HUDEP-2 (cell line): ENCODE measurements around the gene BNC2.

ENCODE experiments used
- DNase-seq, 76 experiments: peaks; one replicate each; lab custom pipeline; 2025; ENCODE audit not compliant: unreplicated experiment in 76 of 76; lab: John Stamatoyannopoulos, UW

The BNC2 gene

GRCh38 chr9:16680975-16681651 lies 189.4 kb downstream of the BNC2 start:
- DNase-seq = no peak

GRCh38 chr9:16680541-16680940 lies 189.9 kb downstream of the BNC2 start:
- DNase-seq = no peak

GRCh38 chr9:16679327-16679821 lies 191.1 kb downstream of the BNC2 start:
- no peak for DNase-seq

GRCh38 chr9:16676519-16676918 lies 194.0 kb downstream of the BNC2 start:
- DNase-seq = no peak

DNA sequence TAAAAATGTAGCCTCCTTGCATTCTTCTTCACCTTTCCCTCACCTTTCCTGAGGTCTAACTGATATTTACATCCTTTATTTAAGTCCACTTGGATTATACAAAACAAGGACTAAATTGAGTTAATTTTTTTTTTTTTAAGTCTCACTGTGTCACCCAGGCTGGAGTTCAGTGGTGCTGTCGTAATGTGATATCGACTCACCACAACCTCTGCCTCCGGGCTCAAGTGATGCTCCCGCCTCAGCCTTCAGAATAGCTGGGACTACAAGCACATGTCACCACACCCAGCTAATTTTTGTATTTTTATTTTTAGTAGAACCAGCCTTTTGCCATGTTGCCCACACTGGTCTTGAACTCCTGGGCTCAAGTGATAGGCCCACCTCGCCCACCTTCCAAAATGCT lies 195.3 kb downstream of the BNC2 start:
- no peak for DNase-seq

DNA sequence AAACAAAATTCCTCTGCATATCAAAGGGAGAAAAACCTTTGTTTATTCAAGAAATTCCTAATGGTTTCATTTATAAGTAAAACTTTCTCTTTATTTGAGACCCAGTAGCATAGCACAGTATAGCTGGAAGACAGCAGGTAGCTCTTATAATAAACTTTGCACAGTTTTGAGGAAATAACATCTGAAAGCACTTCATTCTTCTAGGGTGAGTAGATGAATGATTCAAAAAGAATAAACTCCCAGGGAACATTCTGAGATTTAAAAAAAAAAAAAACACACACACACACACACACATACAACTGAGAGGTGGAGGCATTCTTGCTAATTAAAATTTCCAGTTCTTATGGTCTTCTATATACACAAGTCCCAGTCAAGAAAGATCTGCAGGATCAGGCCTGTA lies 197.3 kb downstream of the BNC2 start:
- DNase-seq = no peak

DNA sequence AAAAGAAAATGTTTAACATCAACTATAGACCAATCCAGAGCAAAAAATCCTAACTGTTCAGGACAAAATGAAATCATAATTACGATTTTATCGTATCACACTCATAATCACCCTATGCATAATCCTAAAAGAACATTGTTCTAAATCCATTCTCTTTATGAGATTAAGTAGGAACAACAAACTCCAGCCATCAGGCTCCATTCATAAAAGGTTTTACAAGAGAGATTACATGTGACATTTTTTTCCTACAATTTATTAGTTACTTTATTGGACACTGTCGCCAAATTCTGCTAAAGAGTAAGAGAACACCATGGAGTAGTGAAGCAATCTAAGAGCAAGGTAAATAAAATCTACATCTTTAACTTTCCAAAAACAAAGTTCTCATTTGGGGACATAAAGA lies 198.0 kb downstream of the BNC2 start:
- DNase-seq = no peak

- DNase-seq = no peak
Observed at GRCh38 chr9:16671591-16672137, 198.8 kb downstream of the BNC2 start.

DNA sequence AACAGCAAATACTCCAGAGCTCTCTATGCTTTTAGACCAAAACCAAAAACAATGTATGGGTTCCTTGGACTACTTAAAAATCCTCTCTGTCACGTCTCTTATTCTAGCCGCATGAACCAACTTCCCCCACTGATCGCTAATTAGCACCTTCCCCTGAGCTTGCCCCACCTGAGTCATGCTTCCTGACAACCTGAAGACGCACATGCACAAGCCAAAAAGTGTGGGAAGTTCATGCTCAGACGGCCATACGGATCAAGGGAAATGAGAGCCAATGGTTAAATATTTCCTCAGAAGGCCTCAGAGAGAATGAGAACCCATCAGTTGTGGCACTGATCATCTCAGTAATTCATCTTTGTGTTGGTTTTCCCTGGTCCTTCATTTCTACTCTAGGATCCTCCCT lies 199.7 kb downstream of the BNC2 start:
- no peak for DNase-seq

DNA sequence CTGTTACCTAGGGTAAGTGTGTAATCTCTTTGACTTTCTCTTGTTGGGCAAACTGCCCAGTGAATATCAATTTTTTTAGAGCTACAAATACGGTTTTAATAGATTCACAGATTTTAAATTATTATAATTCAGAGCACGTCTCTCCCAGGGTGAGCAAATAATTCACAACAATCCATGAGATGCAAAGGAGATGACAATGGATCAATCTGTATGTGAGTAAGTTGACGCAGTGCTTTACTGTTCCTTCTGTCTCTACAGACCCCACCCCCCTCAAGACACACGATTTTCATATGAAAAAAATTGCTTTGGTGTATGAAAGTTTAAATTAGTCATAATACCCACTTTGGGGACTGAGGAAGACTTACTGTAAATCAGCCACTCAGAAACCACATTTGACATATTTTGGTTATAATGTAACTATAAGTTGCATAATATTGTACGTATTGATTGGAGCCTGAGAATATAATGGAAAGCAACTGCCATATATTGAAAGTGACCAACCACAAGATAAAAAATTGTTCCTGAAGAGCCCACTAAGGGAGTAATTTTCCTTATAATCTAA lies 201.7 kb downstream of the BNC2 start:
- no peak for DNase-seq

GRCh38 chr9:16664211-16664610 lies 206.3 kb downstream of the BNC2 start:
- no peak for DNase-seq

DNA sequence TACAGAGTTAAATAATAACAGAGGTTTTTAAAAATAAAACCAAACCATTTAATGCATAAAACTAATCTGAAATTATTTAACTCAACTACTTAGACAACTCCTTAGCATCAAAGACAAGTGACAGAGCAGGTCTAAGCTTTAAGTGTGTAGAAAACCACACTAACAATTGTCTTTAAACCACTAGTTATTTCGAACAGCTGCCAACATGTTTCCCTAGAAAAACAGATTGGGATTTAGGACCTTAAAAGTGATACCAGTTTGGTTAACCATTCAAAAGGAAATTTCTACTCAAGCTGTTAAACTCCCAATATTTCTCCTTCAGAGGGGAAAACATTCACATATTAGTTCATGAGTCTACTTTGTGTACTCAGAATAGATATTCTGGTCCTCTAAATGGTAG lies 208.7 kb downstream of the BNC2 start:
- no peak for DNase-seq

DNA sequence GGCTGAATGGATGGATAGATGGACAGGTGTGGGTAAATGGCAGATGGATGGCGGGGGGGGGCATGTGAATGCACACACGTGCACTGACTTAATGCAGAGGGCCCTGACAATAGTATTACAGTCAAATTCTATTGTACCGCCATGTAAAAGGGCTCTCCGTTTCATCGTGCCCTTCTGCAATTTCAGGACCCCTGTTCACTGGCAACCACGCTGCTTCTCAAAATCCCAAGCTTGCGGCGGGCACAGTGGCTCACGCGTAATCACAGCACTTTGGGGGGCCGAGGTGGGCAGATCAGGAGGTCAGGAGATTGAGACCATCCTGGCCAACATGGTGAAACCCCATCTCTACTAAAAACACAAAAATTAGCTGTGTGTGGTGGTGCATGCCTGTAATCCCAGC lies 211.4 kb downstream of the BNC2 start:
- no peak for DNase-seq

DNA sequence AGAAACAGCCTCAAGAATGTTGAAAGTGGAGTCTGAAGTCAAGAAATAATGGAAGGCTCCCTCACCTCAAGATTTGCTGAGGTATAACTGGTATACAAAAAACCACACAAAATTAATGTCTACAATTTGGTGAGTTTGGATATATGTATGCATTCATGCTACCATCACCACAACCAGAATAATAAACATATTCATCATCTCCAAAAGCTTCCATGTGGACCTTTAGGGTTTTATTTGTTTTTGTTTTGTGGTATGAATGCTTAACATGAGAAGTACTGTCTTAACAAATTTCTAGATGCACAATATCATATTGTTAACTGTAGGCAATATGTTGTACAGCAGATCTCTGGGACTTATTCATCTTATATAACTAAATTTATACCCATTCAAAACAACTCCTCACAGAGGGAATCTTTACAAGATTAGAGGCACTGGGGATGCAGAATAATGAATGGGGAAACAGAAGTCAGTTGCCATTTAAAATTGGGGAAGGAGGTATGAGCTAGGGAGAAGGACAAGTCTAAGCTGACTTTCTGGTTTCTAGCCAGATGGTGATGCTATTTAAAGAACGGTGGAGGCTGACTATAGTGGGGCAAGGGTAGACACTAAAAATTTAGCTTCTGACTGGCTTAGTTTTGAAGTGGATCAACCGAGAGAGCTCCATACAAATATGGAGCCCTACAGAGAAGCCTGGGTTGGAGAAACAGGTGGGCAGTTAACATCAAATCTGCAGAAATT lies 213.9 kb downstream of the BNC2 start:
- DNase-seq = no peak

DNA sequence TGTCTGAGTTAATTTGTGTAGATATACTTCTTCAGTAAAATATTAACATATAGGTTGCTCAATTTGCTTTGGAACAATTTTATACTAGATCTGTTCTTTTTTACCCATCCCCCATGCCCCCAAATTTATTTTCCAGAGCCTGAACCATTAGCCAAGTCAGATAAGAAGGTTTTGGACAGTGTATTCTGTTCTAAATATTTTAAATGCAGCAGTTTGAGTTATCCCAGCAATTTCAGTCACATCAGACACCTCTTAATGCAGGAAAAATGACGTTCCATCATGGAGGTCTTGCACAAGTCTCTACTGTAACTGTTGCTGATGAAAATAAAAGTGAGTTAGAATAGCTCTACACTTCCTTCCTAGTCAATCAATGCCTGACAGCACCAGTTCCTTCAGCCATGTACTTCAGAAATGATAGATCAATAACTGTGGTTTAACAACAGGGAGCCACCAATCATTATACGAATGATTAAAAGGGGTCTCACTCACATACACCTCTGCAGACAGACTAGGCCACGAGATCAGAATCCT lies 215.8 kb downstream of the BNC2 start:
- no peak for DNase-seq

GRCh38 chr9:16653491-16654399 lies 216.7 kb downstream of the BNC2 start:
- no peak for DNase-seq

- DNase-seq = no peak
Observed at GRCh38 chr9:16652582-16652981, 217.9 kb downstream of the BNC2 start.

DNA sequence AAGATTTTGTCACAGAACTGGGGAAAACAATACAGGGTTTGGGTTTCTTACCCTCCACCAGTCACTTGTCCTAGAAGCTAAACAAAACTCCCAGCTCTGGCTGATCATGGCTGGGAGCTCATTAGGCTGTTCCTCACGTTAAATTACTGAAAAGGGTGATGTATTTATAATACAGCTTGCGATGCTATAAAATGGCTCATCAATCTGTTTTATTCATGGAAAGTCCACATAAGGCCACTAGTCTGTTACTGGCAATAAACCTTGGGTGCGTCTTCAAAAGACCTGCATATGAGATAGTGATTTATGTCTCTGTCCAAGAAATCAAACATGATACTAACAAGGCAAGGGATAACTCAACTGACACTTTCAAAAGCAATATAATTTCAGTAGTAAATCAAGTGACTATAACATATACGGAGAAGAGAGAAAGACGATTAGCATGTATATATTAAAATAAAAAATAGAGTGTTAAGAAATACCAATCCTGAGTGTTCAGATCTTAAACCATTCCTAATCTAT lies 219.0 kb downstream of the BNC2 start:
- no peak for DNase-seq

GRCh38 chr9:16645970-16646369 lies 224.5 kb downstream of the BNC2 start:
- DNase-seq = no peak

DNA sequence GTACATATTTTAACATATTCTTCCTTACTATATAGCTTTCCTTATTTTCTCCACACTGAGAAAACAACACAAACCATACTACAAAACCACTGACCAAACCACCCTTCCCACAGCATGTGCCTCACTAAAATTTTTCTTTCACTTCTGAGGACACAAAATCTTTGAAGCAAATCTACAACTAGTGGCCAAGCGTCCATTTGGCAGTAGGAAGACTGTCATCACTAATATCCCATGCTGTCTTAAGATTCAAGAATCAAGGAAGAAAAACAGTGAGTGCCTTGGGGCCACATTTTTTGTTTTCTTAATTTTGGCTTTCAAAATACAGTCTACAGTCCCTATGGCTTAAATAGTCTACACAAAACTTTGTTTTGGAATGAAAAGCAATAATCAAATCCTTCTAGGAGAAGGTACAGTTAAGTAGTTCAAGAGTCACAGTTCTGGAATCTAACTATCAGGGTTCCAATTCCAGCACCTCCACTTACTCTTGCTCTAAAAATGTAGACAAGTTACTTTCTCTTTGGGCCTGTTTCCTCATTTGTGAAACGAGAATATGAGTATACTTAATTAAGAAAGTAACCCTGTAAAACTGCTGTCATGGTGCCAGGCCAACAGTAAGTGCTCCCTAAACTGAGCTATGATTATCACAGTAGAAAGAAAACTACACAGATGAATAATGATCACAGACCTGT lies 227.9 kb downstream of the BNC2 start:
- no peak for DNase-seq
